Keratinocyte (primary cell): ENCODE data around the gene ARL4C. TPM values are rescaled to one million over a fixed set of nuclear protein-coding genes. Genes with fewer than 3 reads are reported as not detected.

Source experiments
- DNase-seq: peaks from one replicate; pipeline ENCODE4 v3.0.0-alpha.2; 2011; ENCODE audit warnings: low read depth, missing footprints, low spot score
- FAIRE-seq: peaks from 2 replicates; lab custom pipeline; 2011; peaks lifted over from hg19 to GRCh38; lab: Jason Lieb, UNC
- H2AFZ ChIP-seq: 2 replicates; pipeline ENCODE4 v1.6.0; 2012; ENCODE audit warnings: low read length, control low read depth, inconsistent platforms; ENCODE audit not compliant: control insufficient read depth
- H3K27ac ChIP-seq: 2 replicates; pipeline ENCODE4 v1.5.1; 2011; ENCODE audit warnings: low read length; ENCODE audit not compliant: control insufficient read depth, insufficient read depth
- H3K27me3 ChIP-seq: 3 replicates; pipeline ENCODE4 v1.6.0; 2011; ENCODE audit warnings: low read length; ENCODE audit not compliant: control insufficient read depth, insufficient read depth; ENCODE audit errors: extremely low read depth
- H3K36me3 ChIP-seq, 2 experiments: 2 replicates in 1 of 2; 3 replicates in 1 of 2; pipeline ENCODE4 v1.5.1; 2011; ENCODE audit warnings: low read length in 2 of 2, mild to moderate bottlenecking in 1 of 2; ENCODE audit not compliant: control insufficient read depth in 2 of 2, insufficient read depth in 2 of 2; ENCODE audit errors: extremely low read depth in 1 of 2
- H3K4me1 ChIP-seq: 3 replicates; pipeline ENCODE4 v1.5.1; 2011; ENCODE audit warnings: low read length; ENCODE audit not compliant: control insufficient read depth, insufficient read depth; ENCODE audit errors: extremely low read depth
- H3K4me2 ChIP-seq: 3 replicates; pipeline ENCODE4 v1.6.0; 2011; ENCODE audit warnings: low read depth, low read length; ENCODE audit not compliant: control insufficient read depth, insufficient read depth; ENCODE audit errors: extremely low read depth
- H3K4me3 ChIP-seq, 3 experiments: fragments of 200-600 bp in 1 of 3; sonication (generic) in 1 of 3; 2 replicates in 2 of 3; 3 replicates in 1 of 3; pipeline ENCODE4 v1.5.1; 2011 to 2016; ENCODE audit warnings: low read length in 3 of 3, mild to moderate bottlenecking in 3 of 3, control low read depth in 2 of 3, inconsistent platforms in 1 of 3, low read depth in 1 of 3, mixed read lengths in 1 of 3, mixed run types in 1 of 3, moderate library complexity in 1 of 3; ENCODE audit not compliant: control insufficient read depth in 2 of 3, insufficient read depth in 2 of 3; ENCODE audit errors: extremely low read depth in 1 of 3
- H3K79me2 ChIP-seq: 2 replicates; pipeline ENCODE4 v1.6.0; 2012; ENCODE audit warnings: low read length; ENCODE audit not compliant: control insufficient read depth, insufficient read depth
- H3K9ac ChIP-seq: 3 replicates; pipeline ENCODE4 v1.6.0; 2011; ENCODE audit warnings: low read length; ENCODE audit not compliant: control insufficient read depth, insufficient read depth; ENCODE audit errors: extremely low read depth
- H3K9me1 ChIP-seq: 3 replicates; pipeline ENCODE4 v1.6.0; 2011; ENCODE audit warnings: low read length; ENCODE audit not compliant: control insufficient read depth, insufficient read depth; ENCODE audit errors: extremely low read depth
- H3K9me3 ChIP-seq: 2 replicates; pipeline ENCODE4 v1.5.1; 2012; ENCODE audit warnings: low read depth, low read length; ENCODE audit not compliant: control insufficient read depth
- H4K20me1 ChIP-seq: 3 replicates; pipeline ENCODE4 v1.6.0; 2011; ENCODE audit warnings: low read length; ENCODE audit not compliant: control insufficient read depth, insufficient read depth; ENCODE audit errors: extremely low read depth
- EZH2 ChIP-seq: IDR thresholded peaks from one replicate; pipeline ENCODE4 v1.6.1; 2012; ENCODE audit warnings: inconsistent platforms, mild to moderate bottlenecking, low read length, moderate library complexity
- dilution Hi-C: fragments of 300-500 bp; cut with MboI; formaldehyde crosslinking; loops from one replicate; pipeline ENCODE4 v1.7.0; 2020; ENCODE audit warnings: low sequenced_read_pairs; ENCODE audit not compliant: extremely low pct_ligation_motif_present
- polyA plus RNA-seq, 5 experiments: library from polyadenylated mRNA; depleted of rRNA in 3 of 5; stranded (reverse) in 3 of 5; stranded (forward) in 1 of 5; unstranded in 1 of 5; fragments of >200 nt; gene quantifications; 1 replicate in 1 of 5; 2 replicates in 3 of 5; 3 replicates in 1 of 5; pipeline versions ENCODE4 v1.2.1 to v1.2.3, GENCODE V29; 2011 to 2012; ENCODE audit warnings: missing spikeins in 2 of 5, low read depth in 1 of 5, low replicate concordance in 1 of 5
- TF ChIP-seq, protein P1 (sequence below), 3 experiments: IDR thresholded peaks in 1 of 3; conservative IDR thresholded peaks in 1 of 3; optimal IDR thresholded peaks in 1 of 3; 2 replicates in 2 of 3; 3 replicates in 1 of 3; pipeline versions ENCODE3 to v1.5.1; 2011; ENCODE audit warnings: low read length in 3 of 3, mild to moderate bottlenecking in 3 of 3, moderate library complexity in 2 of 3, control low read depth in 1 of 3, inconsistent platforms in 1 of 3; ENCODE audit not compliant: insufficient read depth in 2 of 3; ENCODE audit errors: extremely low read depth in 1 of 3

ARL4C gene
- polyA plus RNA-seq, 1 donor (not counting 4 experiments of a cell fraction or from before 2014, with no cell fraction given), result 79.5 TPM

DNA sequence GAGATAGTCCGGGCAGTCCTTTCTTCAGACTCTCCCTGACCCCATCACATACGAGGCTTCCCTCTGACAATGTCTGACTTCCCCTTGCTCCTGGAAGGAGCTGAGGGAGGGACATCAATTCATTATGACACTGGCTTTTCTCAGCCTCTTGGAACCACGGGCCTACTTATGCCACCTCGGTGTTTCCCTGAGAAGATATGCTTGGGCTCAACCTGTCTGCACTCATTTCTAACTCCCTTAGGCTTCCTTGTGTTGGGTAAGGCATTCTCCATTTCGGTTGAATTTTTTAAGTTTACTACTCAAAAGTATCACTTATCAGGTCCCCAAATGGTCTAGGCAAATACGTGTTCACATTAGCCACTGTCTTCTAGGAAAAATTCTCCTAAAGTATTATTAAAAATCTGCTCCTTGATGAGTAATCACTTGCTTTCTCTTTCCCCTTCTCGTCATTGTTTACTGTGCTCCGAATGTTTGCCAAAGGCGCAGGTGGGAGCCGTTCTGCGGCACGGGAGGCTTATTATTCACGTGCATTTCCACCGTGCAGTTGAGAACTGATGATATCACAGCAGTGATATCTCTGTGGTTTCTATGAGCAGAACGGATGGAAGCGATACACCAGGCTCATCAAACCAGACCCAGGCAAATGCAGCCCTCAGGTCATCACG is 33.1 kb downstream of the ARL4C start:
- H3K4me3 ChIP-seq, result peak overlapping the region in 1 of 3 experiments; percentile 38
- H2AFZ ChIP-seq, result peak overlapping the region; percentile 17
- peaks cover 10% of the 10 kb centered on the region for H3K9me3 ChIP-seq
- no peaks in the 10 kb centered on the region for H4K20me1 ChIP-seq
- H3K9me1 ChIP-seq, result no peaks in the 10 kb centered on the region
- peak overlapping the region; percentile 73 for H3K9ac ChIP-seq
- peaks cover 32% of the 10 kb centered on the region for H3K4me1 ChIP-seq
- dilution Hi-C loops, result no loop called here
- peak overlapping the region; percentile 87 for H3K4me2 ChIP-seq
- H3K27ac ChIP-seq, result peak overlapping the region; percentile 81
- TF ChIP-seq, protein P1, sequence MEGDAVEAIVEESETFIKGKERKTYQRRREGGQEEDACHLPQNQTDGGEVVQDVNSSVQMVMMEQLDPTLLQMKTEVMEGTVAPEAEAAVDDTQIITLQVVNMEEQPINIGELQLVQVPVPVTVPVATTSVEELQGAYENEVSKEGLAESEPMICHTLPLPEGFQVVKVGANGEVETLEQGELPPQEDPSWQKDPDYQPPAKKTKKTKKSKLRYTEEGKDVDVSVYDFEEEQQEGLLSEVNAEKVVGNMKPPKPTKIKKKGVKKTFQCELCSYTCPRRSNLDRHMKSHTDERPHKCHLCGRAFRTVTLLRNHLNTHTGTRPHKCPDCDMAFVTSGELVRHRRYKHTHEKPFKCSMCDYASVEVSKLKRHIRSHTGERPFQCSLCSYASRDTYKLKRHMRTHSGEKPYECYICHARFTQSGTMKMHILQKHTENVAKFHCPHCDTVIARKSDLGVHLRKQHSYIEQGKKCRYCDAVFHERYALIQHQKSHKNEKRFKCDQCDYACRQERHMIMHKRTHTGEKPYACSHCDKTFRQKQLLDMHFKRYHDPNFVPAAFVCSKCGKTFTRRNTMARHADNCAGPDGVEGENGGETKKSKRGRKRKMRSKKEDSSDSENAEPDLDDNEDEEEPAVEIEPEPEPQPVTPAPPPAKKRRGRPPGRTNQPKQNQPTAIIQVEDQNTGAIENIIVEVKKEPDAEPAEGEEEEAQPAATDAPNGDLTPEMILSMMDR (optimal IDR thresholded peaks at IDR 0.05 in 1 of 3, IDR thresholded peaks at IDR 0.05 in 1 of 3, conservative IDR thresholded peaks at IDR 0.05 in 1 of 3; ENCODE audit: extremely low read depth in 1 of 3, insufficient read depth in 2 of 3, low read length in 3 of 3), result no peak
- no peak for TF ChIP-seq EZH2
- FAIRE-seq, result peak; percentile 87
- H3K27me3 ChIP-seq, result no peaks in the 10 kb centered on the region
- no peaks in the 10 kb centered on the region for H3K79me2 ChIP-seq
- peak; percentile 76 for DNase-seq
- H3K36me3 ChIP-seq, result no peaks in the 10 kb centered on the region

DNA sequence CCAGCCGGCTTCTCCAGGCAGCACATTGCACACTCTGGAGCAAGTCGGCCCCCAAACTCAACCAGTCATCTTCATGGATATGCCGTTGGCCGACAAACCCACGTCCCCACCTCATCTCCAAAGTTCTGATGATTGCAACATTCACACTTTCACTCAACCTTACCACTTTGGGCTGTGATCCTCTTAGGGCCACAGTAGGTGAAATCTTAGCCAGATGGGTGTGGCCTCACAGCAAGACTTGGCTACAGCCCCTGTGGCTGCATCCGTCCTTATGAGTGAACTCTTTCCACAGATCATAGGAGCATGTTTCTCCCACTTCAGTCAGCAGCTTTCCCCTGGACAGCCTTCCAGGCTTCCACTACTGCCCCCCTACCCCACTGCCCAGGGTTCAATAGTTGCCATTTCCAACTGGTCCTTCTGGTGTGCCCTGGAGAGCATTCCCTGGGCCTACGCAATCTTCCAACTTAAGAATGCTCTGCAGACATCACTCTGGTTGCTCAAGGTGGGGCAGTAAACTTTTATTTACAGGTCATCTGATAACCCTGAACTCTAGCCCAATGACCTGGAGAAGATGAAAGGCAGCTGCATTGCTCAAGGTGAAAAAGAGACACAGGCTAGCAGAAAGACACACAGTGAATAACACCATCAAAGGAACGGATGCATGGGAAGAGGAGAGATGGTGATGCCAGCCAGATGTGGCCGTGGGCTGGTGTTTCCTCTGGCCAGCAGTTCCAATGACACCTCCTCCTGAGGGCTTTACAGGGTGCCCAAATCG is 34.5 kb downstream of the ARL4C start:
- DNase-seq (no peak), FAIRE-seq (peak; percentile 29)
- no peaks in the 10 kb centered on the region for H3K79me2 ChIP-seq
- no peak overlapping the region for H3K27ac ChIP-seq
- H4K20me1 ChIP-seq, result no peaks in the 10 kb centered on the region
- H3K36me3 ChIP-seq, result no peaks in the 10 kb centered on the region
- H3K4me1 ChIP-seq, result peaks cover 19% of the 10 kb centered on the region
- TF ChIP-seq EZH2, result no peak
- TF ChIP-seq, protein P1 (optimal IDR thresholded peaks at IDR 0.05 in 1 of 3, IDR thresholded peaks at IDR 0.05 in 1 of 3, conservative IDR thresholded peaks at IDR 0.05 in 1 of 3; ENCODE audit: extremely low read depth in 1 of 3, insufficient read depth in 2 of 3, low read length in 3 of 3), result no peak
- no peak overlapping the region for H3K4me3 ChIP-seq
- dilution Hi-C loops, result no loop called here
- H3K9ac ChIP-seq, result no peak overlapping the region
- H2AFZ ChIP-seq, result no peak overlapping the region
- no peaks in the 10 kb centered on the region for H3K27me3 ChIP-seq
- H3K4me2 ChIP-seq, result no peak overlapping the region
- H3K9me3 ChIP-seq, result peaks cover 10% of the 10 kb centered on the region
- no peaks in the 10 kb centered on the region for H3K9me1 ChIP-seq
